Fibroblast of peridontal ligament (primary cell): ENCODE measurements around the gene STK35.

Experiments used
- DNase-seq: peaks from one replicate; pipeline ENCODE4 v3.0.0-alpha.2; 2010; ENCODE audit errors: extremely low read depth

Gene STK35

DNA sequence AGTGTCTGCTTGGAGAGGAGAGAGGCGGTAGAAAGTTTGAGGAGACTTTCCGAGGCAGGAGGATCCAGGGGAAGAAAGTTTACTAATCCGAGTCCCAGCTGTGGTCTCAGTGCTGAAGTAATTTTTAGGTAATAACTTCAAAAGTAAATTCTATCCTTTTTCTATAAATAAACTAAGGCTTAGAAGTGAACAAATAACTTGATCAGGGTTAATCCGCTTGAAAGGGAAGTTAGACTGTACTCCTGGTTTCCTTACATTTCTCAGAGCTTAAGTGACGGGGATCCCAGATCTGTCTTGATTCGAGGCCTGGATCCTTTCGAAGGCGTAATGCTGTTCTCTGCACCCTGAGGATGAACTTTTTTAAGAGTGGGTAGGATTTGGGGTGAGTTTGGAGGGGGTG lies 2.6 kb downstream of the STK35 start:
- peak; percentile 25 for DNase-seq

DNA sequence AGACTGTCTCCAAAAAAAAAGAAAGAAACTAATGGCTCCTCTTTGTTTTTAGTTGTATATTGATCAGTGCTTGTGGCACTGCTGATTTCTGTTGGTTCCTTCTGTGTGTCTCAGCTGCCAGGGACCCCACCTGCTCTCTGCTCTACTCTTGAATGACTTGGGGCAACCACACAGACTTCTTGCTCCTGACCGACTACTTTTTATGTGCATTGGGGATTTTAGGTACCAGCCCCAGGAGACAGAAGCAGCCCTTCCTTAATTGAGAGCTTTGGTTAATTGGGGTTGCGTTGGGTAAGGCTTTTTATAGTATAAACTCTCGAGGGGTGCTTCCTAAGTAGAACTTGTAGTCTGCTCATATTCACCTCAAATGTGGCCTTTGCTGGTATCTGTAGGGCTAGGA lies 6.9 kb downstream of the STK35 start:
- no peak for DNase-seq

DNA sequence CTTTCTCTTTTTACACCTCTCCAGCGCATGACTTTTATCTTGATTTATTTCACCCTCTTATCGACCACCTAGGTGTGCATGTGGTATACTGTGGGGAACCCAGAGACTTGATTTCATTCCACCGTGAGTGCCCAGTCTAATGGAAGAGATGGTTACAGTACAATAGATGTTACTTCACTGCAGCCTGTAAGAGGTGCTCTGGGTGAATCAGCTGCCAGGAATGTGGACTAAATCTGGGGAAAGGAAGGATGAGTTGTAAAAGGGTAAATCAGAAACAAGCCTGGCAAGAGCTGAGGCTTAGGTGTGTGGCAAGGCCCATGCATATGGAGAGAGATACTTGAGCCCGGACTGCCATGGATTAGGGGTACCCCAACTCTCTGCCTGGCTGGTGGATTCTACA lies 7.4 kb downstream of the STK35 start:
- peak; percentile 45 for DNase-seq

DNA sequence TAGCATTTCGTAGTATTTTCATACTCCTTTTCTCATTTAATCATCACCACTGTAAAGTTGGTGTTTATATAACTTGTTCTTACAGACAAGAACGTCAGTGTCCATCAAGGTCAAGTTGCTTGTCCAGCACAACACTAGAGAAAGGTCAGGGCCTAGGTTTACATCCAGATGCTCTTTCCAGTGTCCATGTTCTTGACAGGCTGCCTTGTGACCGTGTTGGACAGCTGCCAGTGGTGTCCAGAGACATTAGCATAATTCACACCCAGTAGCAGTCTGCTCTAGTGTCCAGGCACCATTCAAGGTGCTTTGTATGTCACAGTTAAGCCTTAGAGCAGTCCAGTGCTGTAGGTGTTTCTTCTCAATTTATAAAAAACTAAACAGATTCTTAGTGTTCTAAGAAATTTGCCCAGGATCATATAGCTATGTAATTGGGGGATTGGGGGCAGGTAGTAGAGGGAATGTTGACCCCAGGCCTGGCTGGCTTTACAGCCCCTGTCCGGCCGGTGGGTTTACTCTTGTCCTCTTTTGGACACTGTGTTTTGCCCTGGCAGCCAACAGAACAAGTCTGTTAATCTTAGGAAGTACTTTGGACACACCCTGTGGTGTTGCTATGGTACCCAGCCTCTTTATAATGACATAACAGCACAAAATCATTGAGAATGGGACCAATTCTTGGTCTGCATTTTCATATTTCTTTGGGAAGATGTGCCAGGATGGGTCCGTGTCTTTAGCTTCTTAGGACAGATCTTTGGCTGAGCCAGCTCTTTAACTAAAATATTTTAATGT lies 8.0 kb downstream of the STK35 start:
- no peak for DNase-seq

DNA sequence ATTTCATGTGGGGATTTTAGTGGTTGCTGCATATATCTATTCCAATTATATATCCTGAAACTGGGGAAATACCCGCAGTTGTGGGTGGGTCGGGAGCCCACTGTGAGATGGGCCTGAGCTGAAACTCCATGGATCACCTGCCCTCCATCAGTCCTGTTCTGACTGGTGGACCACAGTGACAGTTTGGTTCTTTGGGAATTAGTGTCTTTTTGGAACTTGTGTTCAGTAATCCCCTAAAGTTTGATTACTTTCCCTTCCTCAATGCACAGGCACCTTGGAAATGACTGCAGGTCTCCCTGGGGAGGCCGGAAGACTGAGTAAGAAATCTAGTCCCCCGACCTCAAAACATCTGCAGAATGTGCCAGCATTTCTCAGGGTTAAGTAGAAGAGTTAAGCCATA lies 11.3 kb downstream of the STK35 start:
- DNase-seq = no peak

DNA sequence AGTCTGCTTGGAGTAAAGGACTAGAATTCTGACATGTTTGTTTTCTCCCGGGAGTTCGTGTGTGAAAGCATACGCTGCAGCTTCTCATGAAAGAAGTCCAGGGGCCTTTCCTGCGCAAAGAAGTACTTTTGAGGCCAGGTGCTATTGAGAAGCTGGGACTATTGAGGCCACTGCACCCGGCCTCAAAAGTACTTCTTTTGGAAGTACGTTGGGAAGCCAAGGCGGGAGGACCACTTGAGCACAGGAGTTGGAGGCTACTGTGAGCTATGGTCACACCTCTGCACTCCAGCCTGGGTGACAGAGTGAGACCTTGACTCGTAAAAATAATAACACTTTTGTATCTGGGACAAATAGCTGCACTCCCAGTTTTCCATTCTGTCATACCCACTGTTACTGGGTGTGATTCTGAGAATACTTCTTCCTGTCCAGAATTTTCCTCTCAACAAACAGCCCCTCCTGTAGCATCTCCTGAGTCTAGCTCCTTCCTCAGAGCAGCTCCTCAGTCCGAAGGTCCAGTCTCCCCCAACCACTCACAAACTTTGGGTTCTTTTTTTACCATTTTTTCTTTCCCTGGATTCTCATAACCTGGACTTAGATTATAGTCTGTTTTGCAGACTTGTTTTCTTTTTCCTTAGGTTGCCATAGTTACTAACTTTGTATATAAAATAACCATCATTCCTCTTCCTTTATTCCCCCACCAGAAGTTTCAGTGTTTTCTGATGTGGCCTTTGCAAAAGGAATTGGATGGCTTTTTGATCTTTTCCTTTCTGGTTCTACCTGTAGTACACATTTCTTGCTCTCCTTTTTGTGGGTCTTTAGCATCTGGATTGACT lies 12.7 kb downstream of the STK35 start:
- DNase-seq = peak; percentile 17

DNA sequence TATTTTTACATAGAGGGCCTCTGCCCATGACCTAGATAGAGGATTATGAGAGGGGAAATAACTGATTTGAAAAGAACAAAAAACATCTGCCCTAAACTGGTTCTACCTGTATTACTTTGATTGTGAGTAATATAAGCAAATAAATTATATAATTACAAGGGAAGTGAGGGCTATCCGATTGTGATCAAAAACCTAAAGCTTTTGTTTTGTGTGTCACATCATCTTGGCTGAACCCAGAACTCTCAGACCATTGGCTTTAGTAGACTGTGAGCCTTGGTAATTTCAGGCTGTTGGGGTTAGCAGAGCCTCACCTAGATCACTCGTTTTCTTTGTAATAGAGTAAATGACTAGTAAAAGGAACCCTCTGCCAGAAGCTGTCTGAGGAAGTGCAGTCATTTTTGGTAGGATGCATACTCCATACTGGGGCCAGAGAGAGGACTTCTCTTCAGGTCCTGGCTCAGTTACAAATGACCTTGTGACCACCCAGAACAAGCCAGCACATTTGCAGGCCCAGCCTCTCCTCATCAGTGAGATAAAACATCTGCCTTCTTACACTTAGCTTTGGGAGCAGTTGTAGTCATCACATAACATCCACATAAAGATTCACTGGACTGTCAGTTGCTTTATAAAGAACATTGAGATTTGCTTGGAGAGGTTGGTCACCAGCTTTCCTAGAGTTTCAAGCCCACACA lies 13.5 kb downstream of the STK35 start:
- peak; percentile 43 for DNase-seq

DNA sequence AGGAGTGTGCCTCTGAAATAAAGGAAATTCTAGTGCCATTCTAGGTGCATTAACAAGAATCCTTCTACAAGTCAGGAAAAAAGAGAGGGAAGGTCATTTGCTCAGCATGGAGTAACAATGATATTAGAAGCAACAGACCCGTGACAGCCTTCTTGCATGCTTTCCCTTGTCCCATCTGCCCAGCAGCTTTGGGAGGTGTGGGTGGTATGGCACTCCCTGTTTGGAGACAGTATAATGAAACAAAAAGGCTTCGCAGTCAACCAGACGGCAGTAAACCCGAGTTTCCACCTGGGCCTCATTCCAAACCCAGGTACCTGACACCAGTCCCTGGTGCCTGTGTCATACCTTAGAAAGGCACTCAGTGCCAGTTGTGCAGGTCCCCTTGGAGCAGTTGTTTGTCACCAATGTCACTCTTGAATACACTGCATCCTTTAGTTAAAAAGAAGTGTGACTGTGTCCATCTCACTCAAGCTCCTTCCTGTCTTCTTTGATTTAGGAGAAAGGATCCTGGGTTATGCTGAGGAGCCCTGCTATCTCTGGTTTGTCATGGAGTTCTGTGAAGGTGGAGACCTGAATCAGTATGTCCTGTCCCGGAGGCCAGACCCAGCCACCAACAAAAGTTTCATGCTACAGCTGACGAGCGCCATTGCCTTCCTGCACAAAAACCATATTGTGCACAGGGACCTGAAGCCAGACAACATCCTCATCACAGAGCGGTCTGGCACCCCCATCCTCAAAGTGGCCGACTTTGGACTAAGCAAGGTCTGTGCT lies 14.7 kb downstream of the STK35 start:
- no peak for DNase-seq

DNA sequence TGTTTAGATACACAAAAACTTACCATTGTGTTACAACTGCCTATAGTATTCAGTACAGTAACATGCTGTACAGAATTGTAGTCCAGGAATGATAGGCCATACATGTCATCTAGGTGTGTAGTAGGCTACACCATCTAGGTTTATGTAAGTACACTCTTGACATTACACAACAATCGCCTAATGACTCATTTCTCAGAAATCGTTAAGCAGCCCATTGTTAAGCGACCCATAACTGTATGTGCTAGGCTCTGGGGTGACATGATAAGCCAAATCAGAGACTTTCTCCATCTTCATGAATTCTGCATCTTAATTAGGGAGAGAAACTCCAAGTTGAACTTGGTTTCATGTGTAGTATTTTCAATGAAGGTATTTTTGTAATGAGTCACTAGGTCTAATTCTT lies 17.2 kb downstream of the STK35 start:
- DNase-seq = no peak

DNA sequence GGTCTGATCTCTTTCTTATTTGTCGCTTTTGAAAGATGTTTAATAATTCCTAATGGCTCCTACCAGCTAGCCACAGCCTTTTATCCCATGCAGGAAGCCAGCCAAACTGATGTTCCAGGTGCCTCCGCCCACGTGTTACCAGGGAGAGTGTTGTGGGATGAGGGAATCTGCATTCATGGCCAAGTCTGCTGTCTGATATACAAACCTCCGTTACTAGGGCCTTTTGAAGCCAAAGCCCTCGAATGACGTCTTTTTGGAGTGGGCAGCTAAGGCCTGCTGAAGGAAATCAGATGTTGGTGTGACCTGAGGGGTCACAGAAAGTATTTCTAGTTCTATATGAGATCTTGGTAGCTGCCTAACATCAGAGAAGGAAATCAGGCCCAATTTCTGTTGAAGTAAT lies 21.3 kb downstream of the STK35 start:
- no peak for DNase-seq

DNA sequence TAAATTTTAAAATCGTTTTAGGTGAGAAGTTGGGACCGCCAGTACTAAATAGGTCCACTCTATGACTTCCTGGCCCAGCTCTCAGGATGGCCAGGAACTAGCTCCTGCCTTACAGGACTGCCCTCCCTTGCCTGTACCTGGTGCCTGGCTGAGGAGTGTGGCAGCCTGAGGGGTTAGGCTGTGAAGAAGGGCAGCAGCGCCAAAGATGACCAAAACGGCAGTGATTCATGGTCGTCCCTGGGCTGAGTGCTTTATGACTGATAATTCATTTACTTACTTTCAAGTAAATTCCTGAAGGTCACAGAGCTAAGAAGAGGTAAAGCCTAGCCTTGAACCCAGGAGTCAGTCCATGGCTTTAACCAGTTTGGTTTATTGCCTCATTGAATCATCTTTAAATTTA lies 22.1 kb downstream of the STK35 start:
- DNase-seq = no peak

DNA sequence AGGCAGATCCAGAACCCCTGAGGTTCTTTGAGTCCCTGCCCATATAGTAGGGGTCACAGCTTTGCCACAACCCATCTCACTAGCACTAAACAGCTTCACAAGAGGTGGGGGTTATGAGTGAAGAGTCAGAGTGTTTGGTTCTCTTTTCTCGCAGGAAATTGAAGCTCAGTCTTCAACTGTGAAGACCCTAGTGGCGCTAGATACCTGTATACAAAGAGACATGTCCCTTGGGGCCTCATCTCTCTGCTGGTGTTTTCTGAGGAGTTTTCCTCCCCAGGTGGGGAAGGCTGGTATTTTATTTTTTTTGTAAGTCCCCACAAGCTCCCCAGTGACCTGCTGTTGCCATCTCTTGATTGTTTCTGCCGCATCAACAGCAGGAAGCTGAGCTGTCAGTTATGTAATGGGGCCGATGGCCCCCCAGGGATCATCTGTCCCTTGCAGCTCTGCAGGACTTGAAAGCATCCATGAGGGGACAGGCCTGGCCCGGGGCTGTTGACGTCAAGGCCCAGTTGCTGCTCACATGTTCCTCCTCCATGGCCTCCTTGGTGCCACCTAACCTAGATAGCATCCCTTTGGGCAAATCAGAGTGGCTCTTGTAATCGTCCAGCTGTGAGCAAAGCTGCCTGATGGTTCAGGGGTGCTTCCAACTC lies 23.1 kb downstream of the STK35 start:
- DNase-seq = no peak

DNA sequence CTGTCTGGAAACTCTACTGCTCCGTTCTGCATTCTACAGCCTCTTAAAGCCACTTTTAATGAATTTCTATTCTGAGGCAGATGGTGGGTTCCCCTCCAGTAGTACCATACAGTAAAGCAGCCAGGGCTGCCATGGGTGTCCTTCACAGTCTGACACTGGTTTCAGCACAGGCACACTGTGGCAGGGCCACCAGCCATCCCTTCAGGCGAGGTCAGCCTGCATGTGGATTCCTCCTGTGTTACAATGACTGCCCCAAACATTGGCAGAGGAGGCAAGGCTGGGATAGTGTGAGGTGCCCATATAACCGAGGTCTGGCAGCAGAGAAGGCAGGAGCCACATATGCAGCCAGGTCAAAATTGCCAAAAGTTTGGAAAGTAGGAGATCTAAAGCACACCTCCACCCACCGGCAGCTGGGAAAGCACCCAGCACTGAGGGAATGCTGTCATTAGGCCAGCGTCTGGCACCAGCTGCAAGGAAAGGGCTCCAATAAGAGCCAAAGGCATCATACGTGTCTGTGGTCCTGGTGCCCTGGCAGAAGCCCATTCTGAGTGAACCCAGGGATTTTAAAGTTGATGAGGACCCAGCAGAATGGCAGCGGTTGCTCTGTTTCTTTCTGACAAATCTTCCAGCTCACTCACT lies 24.0 kb downstream of the STK35 start:
- no peak for DNase-seq

DNA sequence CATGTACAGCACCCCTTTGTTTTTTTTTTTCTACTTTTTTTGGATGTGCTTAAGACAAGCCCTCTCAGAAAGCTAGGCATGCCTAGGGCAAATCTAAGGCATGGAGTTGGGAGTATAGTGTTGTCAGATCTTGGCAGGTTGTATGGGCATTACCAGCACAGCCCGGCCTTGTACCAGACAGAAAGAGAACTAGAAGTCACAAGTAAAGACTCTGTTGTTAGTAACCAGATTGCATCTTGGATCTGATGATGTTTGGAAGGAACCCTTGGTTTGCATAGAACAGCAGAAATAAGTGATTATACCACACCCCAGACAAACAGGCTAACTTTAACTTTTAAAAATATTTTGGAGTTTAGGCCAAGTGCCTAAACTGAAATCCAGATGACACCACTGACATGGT lies 25.6 kb downstream of the STK35 start:
- no peak for DNase-seq

DNA sequence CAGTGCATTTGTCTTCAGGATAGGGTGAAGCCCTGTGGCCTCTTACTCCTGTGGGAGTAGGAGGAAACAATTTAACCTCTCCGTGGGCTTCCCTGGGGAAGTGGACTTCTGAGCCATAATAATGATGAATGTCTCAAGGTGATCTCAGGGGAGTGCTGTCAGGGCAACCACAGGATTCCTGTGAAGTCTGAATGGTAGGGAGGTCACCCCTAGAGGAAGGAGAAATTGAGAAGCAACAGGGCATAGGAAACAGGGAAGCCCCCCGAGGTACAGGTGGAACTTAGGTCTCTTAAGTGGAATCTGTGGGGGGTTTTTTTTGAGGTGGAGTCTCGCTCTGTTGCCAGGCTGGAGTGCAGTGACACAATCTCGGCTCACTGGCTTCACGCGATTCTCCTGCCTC lies 26.9 kb downstream of the STK35 start:
- no peak for DNase-seq

DNA sequence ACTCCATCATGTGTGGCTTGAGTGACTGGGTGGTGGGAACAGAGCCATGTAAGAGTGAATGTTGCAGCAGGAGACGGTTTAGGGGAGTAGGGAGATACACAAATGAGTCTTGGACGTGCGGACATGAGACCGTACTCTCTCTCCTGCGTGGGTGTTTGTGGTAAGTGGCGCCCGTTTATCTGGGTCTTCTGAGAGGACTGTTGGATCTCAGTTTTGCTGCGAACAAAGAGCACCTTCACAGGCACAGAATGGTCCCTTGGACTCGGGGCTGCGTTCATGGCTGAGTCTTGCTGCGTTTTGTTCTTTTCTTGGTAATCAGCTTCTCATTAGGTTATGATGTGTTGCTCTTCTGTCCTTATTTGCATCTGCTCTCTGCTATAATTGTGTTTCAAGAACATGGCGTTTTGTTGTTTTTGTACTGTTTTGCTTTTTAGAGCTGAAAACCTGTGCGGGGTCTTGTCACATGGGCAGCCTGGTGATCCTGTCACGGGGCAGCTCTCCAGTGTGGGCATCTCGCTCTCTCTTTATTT lies 28.5 kb downstream of the STK35 start:
- DNase-seq = peak; percentile 21

DNA sequence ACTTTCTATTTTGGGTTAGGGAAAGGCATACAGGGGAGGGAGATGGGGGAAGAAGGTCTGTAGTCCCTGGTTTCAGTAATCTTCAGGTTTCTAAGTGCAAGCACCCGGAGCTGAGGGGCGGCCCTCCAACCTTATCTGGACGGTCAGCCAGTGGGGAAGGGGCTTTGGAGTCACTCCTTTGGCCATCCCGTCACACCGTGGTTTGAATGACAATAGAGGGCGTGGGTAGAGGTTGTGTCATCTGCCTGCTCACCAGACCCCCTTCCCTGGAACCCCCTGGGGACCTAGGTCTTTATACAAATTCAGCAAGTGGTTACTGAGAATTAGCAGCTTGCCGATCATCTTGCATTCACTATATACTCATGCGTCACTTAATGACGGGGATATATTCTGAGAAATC lies 29.1 kb downstream of the STK35 start:
- DNase-seq = no peak

DNA sequence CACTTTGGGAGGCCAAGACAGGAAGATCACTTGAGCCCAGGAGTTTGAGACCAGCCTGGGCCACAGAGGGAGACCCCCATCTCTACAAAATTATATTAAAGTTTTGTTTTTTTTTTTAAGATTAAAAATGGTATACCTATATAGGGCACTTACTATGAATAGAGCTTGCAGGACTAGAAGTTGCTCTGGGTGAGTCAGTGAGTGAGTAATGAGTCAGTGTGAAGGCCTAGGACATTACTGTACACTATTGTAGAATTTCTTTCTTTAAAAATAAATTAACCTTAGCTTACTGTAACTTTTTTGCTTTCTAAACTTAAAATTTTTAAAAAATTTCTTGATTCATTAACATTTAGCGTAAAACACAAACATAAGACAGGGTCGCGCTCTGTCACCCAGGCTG lies 29.7 kb downstream of the STK35 start:
- peak; percentile 68 for DNase-seq

DNA sequence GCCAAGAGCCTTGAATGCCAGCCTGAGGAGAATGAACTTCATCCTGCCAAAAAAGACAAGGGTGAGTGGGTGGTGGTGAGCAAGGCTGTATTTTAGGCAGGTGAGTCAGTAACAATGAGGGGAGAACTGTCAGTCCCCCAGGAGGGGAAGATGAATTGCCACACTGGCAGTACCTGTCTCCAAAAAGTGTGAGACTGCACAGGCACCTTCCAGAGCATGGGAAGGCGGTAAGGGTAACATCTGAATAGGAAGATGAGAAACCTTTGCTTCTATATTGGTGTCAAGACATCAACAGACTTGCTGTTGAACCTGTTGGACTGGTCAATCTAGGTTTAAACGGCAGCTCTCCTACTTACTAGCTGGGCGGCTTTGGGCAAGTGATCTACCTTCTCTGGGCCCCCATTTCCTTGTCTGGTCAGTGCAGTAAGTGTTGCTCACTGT lies 30.9 kb downstream of the STK35 start:
- DNase-seq = no peak
